ENCODE results near the gene PPM1A.
A peak's percentile ranks its signal among the peaks of the same experiment; 100 is the strongest.
"Not testable (repeated sequence)": the region's sequence is repeated elsewhere in the genome, so short reads cannot be mapped to it uniquely, and the experiment has no call there.

Gene PPM1A

GRCh38 chr14:60320860-60321259 lies 71.8 kb downstream of the PPM1A start:
- DNase-seq: not testable (repeated sequence)

- no peak for DNase-seq
Measured at GRCh38 chr14:60323199-60323896, 74.3 kb downstream of the PPM1A start.

- no peak for DNase-seq
Measured at GRCh38 chr14:60324837-60325236, 75.8 kb downstream of the PPM1A start.

DNA sequence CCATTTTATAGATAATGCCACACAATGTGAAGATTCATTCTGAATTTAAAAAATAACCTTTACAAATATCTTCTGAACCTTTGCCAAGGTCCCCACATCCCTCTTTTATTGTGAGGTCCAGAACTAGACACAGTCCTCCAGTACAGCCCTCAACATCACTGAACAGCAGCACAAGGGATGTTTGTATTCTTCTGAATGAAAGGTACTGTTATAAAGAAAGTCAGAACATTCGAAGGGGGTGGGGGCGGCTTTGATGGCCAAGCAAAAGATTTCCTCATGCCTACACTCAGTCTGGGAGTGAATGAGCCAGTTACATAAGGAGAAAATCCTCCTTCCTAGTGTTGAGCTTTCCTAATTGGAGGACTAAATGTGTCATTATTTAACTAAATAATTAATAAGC lies 77.3 kb downstream of the PPM1A start:
- peak in 2 of 58 donors; percentile 1 to 5 for DNase-seq

- DNase-seq: peak in 28 of 58 donors; percentile 4 to 64 (median 28)
Measured at GRCh38 chr14:60327447-60328331, 78.7 kb downstream of the PPM1A start.

DNA sequence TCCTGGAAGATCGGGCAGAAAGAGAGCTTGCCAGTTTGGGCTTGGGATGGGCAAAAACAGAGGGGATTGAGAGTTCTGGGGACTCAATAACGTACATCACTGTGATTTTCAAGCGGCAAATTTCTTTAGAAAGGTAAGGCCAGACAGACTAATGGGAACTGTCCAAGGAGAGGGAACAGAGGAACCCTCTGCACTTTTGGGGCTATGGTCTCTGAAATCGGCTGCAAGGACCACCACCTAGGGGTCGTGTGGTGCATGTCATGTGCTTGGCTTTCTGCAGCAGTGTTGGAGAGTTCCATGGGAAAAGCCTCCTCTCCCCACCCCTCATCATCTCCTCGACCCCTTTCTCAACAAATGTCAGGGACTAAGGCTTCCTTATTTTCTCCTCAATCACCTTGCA lies 79.6 kb downstream of the PPM1A start:
- DNase-seq: no peak

DNA sequence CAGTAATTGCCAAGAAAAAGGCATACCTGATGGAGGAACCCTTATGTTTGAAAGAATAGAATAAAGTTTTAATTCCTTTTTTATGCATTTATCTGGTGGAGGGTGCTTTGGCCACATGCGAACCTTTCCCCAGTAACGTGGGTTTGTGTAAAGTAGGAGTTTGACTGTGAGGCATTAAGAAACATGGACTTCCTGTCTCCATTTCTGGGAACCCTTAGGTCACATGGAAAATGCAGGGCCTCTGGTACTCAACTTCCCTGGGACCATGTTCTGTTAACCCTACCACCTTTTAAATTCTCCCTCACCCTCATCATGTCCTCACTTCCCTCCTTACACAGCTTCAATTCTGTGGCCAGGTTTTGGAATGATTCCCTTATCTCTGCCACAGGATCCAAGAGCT lies 80.3 kb downstream of the PPM1A start:
- DNase-seq: no peak

GRCh38 chr14:60331201-60332045 lies 82.4 kb downstream of the PPM1A start:
- peak in 41 of 58 donors; percentile 2 to 66 (median 20) for DNase-seq

DNA sequence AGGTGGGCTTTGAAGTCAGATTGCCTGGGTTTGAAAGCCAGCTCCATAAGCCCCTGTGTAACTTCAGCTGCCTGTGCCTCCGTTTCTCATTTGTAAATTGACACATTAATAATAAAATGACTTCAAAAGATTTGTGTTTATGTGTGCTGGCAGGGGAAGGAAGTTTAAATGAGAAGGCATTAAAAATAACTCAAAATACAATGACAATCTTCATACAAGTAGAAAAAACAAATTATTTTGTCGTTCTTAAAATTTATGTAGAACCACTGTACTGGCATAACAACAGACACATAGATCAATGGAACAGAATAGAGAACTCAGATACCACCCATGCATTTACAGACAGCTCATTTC lies 83.0 kb downstream of the PPM1A start:
- DNase-seq: no peak

DNA sequence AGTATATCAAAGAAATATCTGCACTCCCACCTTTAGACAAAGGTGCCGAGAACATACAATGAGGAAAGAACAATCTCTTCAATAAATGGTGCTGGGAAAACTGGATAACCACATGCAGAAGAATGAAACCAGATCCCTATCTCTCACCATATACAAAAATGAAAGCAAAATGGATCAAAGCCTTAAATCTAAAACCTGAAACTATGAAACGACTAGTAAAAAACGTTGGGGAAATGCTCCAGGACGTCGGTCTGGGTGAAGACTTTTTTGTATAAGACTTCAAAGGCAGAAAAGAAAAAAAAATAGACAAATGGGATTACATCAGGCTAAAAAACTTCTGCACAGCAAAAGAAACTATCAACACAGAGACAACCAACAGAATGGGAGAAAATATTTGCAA lies 83.8 kb downstream of the PPM1A start:
- no peak for DNase-seq

DNA sequence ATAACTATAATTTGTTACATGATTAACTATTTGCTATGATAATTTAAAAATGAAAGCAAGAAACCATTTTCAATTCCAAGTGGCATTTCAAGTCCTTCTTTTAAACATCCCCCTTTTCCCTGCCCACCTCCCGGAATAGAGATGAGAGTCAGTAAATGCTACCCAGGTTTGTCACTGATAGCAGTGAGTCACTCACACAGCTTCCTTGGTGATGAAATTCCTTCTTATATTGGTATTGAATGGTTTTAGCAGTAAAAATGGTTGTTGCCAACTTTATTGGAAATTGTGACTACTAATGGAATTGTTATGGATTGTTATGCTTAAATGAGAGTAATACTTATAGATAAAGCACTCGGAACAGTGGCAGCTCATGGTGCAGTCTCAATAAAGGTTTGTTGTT lies 90.5 kb downstream of the PPM1A start:
- DNase-seq: no peak

DNA sequence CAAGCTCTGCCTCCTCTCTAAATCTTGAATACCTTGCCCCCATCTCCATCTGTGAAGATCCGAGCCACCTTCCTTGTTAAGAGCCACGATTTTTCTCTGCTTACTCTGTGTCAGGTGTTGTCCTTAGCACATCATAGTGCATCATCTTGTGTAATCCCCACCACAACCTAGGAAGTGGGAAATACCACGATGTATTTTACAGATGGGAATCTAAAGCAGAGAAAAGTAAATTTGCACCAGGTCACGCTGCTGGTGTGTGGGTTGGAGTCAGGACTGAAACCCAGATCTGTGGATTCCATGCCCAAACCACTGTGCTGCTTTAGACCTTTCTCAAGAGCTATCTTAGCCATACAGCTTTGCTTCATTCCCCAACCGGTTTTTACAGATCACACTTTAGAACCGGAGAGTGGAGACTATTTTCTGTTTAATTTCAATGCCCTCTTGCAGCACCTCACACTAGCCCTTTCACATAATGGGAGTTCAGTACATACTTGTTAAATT lies 94.6 kb downstream of the PPM1A start:
- DNase-seq: no peak

DNA sequence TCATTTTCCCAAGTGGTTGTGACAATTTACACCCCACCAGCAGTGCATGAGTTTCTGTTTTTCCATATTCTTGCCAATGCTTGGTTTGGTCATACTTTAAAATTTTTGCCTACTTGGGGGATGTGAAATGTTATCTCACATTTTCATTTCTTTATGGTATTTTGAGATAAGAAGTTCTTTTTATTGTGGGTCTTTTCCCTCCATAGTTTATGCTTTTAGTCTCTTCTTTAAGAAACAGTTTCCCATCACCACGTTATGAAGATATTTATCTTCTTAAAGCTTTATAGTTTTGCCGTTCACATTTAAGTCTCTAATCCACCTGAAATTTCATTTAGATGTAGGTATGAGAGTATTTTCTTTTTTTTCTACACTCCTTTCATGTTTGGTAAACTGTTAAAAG lies 95.7 kb downstream of the PPM1A start:
- no peak for DNase-seq

GRCh38 chr14:60346706-60347105 lies 97.7 kb downstream of the PPM1A start:
- no peak for DNase-seq

- no peak for DNase-seq
Measured at GRCh38 chr14:60348211-60348610, 99.2 kb downstream of the PPM1A start.

Measured in anterior cingulate cortex (tissue), 58 donors.